Activated CD8-positive, alpha-beta memory T cell treated with anti-CD3 and anti-CD28 coated beads, Interleukin-2, amount 50 U/mL, for 48 hours (primary cell): Measurements from ENCODE around the gene PLA2G2D.
"Not testable (repeated sequence)": the region's sequence is repeated elsewhere in the genome, so short reads cannot be mapped to it uniquely, and the experiment has no call there.

ENCODE experiments used
- DNase-seq: peaks from one replicate; pipeline ENCODE4 v3.0.0-alpha.2; 2020

Gene PLA2G2D

DNA sequence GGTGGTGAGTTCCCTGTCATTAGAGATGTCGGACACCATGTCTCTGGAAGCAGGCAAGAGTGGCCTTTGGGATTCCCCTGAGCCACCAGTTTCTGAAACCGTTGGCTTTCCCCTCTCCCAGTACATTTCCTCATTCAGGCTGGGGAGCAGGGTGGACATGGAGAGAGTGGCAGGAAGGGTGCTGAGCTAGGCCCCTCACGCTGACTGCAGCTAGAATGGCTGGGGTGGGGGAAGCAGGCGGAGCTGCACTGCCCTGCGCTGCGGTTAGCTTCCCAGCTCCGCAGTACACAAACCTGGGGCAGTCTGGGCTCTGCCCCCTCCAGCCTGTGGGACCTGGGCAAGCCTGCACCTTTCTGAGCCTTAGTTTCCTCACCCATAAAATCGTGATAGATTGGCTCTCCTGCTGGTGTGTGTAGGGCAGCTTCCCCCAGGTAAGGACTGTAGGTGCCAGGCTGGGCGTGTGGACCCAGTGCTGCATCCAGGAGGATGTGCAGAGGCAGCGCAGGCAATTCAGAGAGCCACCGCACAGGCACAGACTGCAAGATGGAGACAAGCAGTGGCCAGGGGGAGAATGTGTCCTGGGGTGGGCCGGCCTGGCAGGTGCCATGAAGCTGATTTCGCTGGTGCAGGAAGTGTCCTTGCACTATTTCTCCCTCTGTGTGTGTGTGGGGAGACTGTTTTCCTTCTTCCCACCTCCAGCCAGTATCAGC lies 22.8 kb upstream of the PLA2G2D start:
- no peak for DNase-seq

DNA sequence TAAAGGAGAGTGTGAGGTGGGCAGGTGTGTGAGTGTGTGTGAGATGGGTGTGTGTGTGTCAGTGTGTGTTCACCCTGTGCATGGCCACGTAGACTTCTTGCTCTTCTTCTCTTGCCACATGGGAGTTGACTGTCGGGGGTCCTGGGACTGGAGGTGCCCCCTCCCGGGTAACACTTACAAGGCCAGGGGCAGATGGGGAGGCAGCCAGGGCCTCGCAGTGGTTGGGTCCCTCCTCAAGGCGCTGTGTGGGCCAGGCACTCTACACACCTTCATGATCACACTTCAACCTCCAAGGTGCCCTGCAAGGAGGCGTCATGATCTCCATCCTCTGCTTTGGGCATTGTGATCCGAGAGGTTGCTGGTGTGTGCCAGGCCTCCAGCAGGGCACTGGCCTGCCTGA lies 22.1 kb upstream of the PLA2G2D start:
- no peak for DNase-seq

DNA sequence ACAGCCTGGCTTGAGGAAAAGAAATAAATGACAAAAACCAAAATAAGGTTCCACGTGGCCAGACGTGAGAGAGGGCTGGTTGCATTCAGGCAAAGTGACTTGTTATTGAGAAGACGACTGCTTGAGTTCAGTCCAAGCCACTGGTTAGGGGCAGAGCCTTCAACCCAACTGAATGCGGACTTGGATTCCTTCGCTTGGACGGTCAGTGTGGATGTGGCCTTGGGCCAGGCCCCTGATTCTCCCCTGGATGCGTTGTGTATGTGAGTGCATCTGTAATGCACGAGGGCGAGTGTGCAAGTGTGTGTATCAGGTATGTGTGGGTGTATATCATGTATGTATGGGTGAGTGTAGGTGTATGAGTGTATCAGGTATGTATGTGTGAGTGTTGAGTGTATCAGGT lies 21.7 kb upstream of the PLA2G2D start:
- no peak for DNase-seq

DNA sequence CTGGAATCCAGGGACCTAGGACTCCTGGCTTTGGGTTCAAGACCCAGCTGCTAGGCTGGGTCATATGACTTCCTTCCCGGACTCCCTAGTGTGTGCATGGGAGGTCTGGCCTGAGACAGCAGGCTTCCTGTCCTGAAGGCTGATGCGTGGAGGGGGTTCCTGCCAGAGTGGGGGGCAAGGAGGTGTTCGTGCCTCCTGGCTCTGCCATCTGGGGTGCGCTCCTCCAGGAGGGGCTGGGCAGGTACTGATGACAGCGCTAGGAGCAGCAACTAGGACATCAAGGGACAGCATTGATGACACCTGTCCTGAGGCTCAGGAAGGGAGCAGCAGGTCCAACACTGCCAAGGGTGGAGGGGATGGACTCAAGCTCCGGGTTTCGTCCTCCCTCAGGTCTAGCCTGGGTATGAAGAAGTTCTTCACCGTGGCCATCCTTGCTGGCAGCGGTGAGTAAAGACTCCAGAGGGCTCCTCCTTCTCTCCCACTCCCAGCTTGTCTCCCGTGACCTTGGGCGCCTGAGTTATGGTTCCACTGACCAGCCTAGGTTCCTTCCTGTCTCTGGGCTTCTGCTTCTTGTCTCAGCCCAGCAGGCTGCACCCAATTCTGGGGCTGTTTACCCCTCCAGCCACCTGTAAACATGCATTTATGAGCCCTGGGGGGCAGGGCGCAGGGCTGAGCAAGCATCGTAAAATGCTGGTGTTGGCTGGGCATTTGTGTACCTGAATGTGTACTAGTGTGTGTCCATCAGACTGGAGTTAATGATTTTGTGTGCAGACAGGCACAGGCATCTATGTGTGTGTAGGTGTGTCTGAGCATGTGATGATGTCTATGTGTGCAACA lies 20.7 kb upstream of the PLA2G2D start:
- DNase-seq: no peak

DNA sequence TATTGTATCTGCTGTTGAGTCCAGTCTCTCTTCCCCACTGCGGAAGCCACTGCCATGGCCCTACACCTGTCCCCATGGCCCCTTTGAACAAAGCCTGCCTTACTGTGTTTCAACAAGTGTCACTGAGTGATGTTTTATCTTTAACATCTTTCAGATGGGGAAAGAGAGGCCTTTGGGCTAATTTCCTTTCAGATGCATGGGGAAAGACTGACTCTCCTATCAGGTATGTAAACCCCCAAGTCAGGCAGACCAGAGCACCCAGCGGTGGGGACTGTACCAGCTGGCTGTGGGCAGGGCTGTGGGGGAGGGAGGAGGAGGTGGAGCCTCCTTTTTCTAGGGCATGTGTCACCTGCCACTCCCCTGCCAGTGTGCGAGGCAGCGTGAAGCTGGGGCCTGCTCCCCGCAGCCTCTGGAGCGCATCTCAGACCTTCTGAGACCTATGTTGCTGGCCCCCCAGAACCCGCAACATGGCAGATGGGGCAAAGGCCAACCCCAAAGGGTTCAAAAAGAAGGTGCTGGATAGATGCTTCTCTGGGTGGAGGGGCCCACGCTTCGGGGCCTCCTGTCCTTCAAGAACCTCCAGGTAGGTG lies 19.7 kb upstream of the PLA2G2D start, which contains the start of gene PLA2G2F:
Gene PLA2G2F (plus strand): TSS at position 363 of the 590 bp plus-strand sequence. CDS start 105 bp downstream, at position 468.
- no peak for DNase-seq

DNA sequence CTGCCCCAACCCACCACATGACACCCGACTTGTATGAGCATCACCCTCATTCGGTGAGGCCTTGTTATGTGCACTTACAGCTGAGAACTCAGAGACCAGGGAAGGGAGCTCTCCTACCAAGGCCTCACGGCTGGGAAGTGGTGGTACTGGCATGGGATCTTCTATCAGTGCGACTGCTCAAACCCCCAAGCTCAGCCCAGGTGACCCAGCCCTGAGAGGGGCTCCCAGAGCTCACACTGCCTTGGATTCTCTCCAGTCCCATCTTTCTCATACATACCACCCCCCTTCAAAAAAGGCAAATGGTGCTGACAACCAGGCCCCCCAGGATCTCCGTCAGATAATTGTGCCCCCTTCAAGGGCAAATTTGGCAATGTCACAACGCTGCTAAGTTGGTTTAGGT lies 19.0 kb upstream of the PLA2G2D start:
- DNase-seq: no peak

DNA sequence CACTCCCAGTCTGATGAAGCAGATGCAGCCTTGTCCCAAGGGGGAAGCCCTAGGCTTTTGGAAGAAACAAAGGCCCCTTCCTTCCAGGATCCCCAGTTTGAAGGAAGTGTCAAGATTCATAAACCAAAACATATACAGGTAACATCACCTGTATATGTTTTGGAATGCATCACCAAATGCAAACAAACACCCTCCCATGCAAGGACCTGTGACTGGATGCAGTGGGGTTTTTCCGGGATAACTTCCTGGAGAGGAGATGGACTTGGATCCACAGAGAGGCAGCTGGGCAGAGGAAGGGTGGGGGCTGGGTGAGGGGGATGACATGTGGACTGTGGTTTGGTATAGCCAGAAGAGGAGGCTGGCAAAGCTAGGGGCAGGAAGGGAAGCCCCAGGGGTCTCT lies 18.3 kb upstream of the PLA2G2D start:
- DNase-seq: no peak

DNA sequence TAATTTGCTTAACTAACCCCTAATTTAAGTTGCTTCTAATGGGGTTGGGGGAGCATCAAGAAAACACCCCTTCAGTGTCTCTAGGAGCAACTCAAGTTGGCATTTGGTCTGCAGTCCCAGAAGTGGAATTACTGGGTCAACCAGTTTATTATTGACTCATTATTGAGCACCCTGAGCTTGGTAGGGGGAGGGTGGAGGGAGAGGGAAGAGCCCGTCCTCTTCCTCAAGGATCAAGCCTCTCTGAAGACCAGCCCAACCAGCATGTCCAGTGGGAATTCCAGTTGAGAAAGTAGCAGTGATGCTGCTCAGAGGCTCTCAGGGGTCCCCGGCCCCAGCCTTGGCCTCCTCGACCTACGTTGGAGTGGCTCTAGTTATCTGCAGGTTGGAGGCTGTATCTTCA lies 17.7 kb upstream of the PLA2G2D start:
- DNase-seq: no peak

DNA sequence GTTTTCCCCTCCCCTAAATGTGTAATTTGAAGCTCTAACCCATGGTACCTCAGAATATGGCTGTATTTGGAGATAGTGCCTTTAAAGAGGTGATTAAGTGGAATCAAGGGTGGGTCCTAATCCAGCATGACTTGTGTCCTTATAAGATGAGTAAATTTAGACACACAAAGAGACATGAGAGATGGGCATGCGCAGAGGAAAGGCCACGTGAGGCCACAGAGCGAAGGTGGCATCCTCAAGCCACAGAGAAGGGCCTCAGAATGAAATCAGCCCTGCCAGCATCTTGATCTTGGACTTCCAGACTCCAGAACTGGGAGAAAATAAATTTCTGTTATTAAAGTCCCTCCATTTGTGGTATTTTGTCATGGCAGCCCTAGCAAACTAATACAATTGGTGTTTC lies 16.9 kb upstream of the PLA2G2D start:
- DNase-seq: no peak

DNA sequence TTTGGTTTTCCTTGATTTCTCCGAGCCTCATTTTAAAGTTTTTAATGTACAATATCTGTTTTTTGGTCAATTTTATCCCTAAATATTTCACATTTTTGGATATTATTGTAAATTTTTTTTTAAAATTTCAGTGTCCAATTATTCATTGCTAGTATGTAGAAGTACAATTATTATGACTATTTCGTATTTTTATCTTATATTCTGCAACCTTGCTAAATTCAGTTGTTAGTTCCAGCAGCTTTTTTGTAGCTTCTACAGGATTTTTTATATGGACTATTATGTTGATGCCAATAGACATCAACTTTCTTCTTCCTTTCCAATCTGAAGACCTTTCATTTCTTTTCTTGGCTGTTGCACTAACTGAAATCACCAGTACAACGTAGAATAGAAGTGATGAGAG lies 15.7 kb upstream of the PLA2G2D start:
- DNase-seq: no peak

DNA sequence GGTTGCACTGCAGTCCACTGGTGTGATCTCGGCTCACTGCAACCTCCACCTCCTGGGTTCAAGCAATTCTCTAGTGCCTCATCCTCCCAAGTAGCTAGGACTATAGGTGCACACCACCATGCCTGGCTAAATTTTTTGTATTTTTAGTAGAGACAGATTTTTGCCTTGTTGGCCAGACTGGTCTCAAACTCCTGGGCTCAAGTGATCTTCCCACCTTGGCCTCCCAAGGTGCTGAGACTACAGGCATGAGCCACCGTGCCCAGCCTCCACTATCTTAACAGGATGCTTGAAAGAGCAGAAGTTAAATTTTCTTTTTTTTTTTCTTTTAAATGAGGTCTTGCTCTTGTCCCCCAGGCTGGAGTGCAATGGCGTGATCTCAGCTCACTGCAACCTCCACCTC lies 11.2 kb upstream of the PLA2G2D start:
- not testable (repeated sequence) for DNase-seq

DNA sequence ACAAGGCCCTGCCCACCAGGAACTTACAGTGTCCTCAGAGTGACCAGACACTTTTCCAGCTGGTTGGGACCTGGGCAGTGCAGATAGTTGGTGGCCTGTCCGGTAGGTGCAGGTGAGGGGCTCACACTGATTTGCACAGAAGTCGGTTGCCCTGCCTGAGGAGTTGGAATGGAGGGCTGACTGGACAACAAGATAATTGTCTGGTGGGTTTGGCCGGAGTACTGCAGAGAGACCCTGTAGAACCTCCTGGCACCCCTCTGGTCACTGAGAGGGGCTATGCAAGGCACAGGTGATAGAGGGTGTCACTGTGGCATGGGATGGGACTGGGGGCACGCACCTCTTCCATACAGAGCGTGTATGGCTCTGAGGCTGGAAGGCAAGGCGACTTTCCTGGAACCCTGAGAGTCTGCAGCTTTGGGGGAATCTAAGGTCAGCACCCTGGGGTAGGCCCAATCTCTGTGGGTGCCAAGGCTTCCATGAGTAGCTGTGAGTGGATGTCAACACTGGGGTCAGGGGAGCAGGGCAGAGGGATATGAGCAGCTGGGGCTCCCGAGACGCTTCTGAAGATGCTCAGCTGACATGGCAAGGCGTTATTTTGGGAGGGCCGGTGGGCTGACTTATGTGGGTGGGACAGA lies 7.6 kb upstream of the PLA2G2D start:
- DNase-seq: no peak

DNA sequence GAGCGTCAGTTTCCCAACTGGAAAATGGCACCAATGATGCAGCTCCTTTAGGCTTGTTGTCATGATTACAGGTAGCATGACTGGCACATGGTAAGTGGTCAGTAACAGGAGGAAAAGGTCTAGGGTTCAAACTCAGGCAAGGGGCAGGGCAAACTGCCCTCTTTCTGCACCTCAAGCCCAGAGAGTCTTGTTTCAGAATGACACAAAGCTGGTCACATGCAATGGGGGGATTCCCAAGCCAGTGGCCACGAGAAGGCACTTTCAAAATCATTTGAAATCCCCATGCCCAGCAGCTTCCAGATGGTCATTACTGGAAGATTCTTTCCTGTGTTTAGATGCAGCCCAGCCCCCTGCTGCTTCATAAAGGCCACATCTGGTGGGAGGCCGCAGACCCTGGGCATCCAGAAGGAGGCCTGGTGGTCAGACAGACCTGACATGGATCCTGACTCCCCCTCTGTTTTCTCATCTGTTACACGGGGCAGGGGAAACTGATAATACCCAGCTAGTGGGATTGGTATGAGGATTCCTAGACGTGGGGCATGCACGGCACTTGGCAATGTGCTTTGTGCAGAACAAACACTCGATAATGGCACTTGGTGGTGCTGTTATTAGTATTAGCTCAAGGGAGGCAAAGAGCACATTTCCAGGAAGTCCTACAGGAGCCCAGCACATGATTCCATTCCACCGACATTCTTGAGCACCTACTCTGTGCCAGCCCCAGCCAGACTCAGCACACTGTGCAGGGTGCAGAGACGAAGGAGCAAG lies 6.9 kb upstream of the PLA2G2D start:
- DNase-seq: no peak

DNA sequence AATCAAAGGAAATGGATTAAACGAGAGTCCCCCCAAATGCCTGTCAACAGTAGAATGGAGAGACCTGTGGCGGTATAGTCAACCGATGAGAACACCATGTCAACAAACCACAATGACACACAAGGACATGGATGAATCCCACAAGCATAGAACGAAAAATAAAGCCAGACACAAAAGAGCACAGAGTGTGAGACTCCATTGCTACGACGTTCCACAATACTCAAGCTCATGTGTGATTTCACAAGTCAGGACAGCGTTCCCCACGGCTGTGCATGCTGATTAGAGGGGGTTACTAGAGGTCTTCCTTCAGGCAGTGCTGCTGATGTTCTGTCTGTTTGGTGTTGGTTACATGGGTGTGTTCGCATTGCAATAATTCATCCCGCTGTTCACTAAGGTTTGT lies 5.8 kb upstream of the PLA2G2D start:
- DNase-seq: no peak

DNA sequence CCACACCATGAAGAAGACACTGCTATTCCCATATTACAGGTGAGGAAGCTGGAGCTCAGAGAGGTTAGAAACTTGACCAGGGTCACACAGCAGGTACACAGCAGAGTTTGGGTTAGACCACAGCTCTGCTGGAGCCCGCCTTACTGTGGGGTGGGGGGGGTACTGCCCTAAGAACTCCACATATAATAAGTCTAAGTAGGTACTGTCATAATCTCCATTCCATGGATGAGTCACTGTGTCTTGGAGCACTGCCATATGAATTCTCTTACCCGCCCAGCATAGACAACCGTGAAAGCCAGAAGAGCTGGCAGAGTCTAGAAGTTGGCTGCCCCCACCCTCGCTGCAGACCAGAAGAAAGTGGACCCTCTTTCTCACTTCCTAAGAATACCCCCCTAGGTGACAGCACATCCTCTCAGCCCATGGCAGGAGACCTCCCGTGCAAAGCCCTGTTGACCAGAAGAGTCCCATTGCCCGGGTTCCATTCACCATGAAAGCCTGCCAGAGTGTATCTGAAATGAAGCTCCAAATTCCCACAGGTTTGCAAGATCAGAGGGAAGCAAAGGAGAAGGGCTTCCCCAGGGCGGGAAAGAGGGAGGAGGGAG lies 5.2 kb upstream of the PLA2G2D start:
- DNase-seq: no peak

DNA sequence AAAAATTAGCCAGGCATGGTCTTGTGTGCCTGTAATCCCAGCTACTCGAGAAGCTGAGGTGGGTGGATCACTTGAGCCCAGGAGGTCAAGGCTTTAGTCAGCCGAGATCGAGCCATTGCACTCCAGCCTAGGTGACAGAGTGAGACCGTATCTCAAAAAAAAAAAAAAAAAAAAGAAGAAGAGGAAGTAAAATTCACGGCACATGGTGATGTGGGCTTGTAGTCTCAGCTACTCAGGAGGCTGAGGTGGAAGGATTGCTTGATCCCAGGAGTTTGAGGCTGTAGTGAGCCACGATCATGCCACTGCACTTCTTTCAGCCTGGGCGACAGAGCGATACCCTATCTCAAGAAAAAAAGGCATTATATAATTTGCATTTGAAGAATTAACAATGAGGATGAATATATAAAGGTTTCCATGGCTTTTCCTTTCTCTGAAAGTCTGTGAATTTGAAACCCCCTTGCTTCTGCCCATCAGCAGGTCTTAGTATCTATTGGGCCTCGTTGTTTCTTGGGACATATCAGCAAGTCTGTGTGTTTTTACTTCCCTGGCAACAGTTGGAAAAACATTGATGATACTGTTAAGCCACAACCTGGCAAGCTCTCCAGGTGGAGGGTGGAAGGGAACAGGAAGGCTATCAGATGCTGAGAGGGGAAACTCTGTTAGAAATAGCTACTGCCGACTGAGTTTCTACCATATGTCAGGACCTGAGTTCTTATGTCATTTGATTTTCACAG lies 4.6 kb upstream of the PLA2G2D start:
- no peak for DNase-seq

DNA sequence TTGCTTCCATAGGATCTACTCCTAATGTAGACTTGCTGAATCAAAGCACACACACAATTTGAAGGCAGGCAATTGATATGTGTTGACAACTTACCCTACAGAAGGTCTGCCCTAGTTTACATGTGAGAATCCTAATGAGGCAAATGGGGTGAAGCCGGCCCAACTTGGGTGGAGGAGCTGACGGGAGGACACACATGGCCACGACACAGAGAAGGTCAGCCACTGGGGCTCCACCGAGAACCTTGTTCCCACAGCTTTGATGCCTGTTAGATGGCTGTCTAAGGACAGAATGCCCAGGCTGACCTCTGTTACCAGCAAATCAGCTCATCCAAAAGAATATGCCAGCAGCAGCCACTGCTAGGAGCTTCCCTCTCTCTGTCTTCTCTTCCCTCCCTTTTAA lies 1.5 kb upstream of the PLA2G2D start:
- DNase-seq: no peak

DNA sequence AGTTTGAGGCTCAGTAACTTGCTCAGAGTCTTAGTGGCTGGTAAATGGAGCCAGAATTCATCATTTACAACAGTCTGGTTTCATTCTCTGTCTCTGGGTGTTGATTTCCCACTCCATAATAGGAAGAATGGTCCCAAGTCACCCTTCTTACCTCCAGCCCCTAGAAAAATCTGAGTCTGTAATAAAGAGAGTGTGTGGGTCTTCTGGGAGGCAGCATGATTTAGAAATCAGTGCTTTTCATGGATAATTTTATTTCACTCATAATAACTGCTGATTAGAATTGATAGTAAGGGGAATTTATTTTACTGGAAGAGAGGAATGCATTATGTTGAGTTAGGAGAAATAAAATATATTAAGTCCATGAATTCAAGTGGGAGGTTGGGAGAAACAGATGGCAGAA lies 2.1 kb downstream of the PLA2G2D start:
- no peak for DNase-seq

DNA sequence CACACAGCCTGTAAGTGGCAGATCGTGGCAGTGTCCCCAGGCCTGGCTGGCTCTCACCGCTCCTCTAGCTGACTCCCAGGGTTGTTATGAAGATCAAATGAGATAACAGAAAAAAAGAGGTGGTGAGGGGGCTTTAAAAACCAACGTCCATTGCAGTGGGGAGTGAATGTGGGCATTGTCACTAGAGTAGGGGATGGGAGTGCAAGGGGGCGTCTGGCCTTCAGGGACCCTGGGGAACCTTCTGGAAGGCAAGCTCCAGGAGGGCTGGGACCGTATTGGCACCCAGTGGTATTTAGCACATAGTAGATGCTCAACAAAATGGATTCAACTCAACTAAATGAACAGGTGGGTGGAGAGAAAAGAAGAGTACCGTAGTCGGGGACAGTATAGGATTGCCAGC lies 3.4 kb downstream of the PLA2G2D start:
- no peak for DNase-seq

DNA sequence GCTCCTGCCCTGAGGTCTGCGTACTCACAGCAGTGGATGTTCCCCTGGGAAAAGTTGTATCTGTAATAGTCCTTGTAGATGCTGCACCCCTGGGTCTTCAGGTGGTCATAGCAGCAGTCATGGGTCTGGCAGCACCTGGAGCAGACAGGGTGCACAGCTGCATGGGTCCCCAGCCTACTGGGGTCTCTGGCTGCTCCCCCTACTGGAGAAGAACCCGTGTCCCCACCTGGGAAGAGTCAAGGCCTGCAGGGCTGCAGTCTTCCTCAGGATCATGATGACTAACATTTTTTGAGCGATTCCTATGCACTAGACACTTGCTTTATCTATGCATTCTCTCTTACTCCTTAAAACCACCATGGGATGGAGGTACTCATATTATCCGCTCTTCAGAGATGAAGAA lies 3.9 kb downstream of the PLA2G2D start:
- no peak for DNase-seq

DNA sequence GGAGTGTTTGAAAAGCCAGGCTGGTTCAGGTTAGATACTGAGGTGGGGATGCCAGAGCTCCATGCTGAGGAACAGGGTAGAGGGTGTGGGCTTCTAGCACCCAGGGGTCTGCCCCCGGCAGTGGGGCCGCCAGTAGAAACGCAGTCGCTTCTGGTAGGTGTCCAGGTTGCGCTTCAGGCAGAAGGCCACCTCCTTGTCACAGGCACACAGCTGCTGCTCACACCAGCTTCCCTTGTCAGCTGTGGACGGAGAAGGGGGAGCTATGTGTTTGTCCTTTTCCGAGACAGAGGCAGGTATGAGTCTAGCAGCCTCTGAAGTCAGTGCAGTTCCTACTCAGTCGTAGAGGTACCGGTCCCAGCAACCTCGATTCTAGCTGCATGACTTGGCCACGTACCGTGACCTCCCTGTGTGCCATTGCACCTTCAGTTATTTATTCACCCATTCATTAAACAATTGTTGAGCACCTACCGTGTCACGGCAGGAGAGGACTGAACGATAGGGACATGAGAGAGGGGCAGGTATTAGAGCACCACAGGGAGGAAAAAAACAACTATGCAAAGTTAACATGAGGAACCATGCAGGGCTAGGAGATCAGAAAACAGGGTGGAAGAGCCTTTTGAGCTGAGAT lies 5.2 kb downstream of the PLA2G2D start:
- no peak for DNase-seq
